Lung microvascular endothelial cell (primary cell): Measurements from ENCODE around the gene ZFP69. TPM values are rescaled to one million over a fixed set of nuclear protein-coding genes. Genes with fewer than 3 reads are reported as not detected.
"Not testable (repeated sequence)": the region's sequence is repeated elsewhere in the genome, so short reads cannot be mapped to it uniquely, and the experiment has no call there.

Experiments
- DNase-seq, 2 donors: peaks; one replicate each; pipeline versions ENCODE4 v3.0.0 to v3.0.0-alpha.2; 2010; ENCODE audit warnings: low read depth in 2 of 2
- total RNA-seq: library from RNA; depleted of rRNA; stranded (reverse); fragments of >200 nt; gene quantifications from 2 replicates; pipeline ENCODE4 v1.2.1, GENCODE V29; 2014

The ZFP69 gene
- total RNA-seq: 1.3 and 2.0 TPM in 2 replicates

GRCh38 chr1:40476924-40477677 lies at the start of gene ZFP69:
Gene ZFP69, plus strand, starts transcription at chr1:40477290. Its CDS starts 2,072 bp downstream, at chr1:40479362.
- peak; percentile 46 to 65 for DNase-seq

DNA sequence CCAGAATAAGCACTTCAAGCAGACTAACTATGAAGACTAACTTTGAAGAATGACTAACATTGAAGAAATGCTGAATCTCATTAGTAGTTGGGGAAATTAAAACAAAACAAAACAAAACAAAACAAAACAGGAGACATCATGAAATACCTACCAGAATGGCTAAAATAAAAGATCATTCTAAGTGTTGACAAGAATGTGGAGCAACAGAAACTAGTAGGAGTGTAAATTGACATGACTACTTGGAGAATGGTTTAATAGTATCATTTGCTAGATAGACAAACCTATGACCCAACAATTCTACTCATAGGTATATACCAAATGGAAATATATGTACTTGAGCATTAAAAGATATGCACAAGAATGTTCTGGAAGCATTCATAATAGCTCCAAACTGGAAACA lies 45.7 kb upstream of the ZFP69 start:
- DNase-seq: no peak

DNA sequence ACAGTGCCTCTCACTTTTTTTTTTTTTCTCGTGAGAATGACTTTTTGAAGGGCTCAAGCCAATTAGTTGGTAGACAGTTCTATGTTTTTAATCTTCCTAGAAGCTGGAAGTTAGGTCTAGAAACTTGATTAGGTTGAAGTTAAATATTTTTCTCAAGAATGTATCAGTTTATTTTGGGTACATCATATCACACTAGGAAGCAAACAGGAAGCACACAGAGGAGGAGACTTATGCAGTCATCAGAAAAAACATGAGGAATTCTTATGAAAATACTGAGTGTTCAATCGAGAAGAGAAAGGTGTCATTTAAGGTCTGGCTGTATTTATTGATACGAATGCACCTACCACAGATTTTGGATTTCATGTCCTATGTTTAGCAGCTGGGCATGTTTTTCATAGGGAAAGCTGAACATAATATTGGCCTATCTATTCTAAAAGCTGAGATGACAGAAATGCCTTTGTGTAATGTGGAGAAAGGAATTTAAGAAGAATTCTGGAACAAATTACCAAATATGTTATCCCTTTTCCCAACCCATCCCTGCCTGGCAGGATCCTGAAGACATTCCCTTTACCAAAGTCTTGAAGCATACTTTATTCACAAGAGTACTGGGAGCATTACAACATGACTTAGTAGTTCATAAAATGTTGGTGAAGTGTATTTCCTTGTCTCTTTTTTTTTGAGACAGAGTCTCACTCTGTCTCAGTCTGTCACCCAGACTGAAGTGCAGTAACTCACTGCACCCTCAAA lies 44.3 kb upstream of the ZFP69 start:
- DNase-seq: peak in 1 of 2 donors; percentile 18

DNA sequence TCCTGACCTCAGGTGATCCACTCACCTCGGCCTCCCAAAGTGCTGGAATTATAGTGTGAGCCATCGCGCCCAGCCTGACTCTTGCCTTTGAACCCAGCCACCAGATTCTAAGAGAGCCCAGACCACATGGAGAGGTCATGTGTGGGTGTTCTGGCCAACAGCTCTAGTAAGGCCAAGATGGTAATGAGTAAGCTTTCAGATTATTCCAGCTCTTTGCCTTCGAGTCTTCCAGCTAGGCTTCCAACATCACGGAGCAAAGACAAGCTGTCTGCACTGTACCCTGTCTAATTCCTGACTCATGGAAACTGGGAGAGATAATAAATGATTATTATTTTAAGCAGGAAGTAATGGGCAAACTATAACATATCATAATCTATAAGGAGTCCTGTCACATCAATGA lies 41.6 kb upstream of the ZFP69 start:
- DNase-seq: no peak

DNA sequence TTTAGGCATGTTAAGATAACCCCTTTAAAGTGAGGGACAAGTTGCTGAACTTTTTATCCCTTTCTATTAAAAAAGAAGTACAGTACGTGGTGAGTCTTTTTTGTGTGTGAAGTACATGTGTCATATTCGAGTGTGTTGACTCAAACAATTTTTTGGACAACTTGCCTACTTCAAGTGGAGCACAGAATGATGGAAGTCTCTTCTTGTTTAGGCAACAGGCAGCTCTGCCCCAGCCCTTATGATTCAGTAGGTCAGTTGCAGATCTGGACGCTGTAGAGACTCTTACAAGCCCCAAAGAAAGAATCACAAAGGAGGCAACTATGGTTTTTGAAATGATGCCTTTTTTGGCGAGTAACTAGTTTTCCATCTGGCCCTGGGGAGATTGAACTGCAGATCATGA lies 41.2 kb upstream of the ZFP69 start:
- DNase-seq: no peak

DNA sequence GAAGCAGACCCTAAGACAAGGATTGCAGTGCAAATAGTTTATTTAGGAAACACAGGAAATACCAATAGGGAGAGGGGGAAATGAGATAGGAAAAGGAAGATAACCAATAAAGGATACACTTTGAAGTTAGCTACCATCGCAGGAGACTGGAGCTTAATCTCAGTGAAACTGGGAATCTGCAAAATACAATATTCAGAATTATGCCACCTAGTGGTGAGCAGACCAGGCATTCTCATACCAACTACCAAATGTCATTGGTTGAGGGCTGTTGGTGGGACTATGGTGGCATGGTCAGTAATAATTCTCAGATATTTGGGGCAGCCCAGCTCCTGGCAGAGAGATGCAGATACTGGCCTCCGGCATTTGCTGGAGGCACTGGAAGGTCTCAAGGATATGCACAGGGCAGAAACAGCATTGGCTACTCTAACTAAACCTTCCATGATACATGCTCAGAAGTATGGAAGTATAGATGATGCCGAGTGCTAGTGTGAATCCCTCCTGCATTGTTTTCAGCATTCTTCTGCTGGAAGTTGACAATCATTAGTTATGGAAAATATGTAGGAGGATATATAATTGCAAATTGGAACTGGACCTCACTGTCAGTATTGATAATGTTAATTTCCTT lies 38.6 kb upstream of the ZFP69 start:
- peak; percentile 54 to 56 for DNase-seq

- DNase-seq: no peak
Observed at GRCh38 chr1:40439247-40439646, 37.8 kb upstream of the ZFP69 start.

- peak; percentile 94 to 95 for DNase-seq
Observed at GRCh38 chr1:40449684-40450494, 27.2 kb upstream of the ZFP69 start, which contains the start of gene ZFP69B. Gene ZFP69B, plus strand, starts transcription at chr1:40450476. Its CDS starts 486 bp downstream, at chr1:40450962.

- peak; percentile 15 to 88 for DNase-seq
Observed at GRCh38 chr1:40450495-40451237, 26.4 kb upstream of the ZFP69 start.

GRCh38 chr1:40451238-40451585 lies 25.9 kb upstream of the ZFP69 start:
- DNase-seq: no peak

DNA sequence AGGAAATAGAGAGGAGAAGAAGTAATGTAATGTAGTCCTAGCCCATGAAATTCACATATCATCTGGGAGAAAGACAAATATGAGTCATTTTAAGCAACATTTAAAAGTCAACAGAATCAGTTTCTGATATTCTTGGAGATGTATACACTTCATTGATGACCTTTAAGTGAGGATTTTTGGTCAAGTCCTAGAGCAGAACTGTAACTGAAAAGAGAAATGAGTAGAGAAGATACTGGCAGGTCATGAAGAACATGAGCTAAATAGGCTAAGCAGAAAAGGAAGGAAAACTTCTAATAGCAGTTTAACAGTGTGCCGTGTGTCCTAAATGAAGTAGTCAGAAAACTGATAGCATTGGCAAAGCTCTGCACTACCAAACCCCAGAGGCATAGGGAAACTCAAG lies 22.2 kb upstream of the ZFP69 start:
- no peak for DNase-seq

GRCh38 chr1:40462956-40463590 lies 14.0 kb upstream of the ZFP69 start:
- no peak for DNase-seq

- no peak for DNase-seq
Observed at GRCh38 chr1:40469327-40469726, 7.8 kb upstream of the ZFP69 start.

DNA sequence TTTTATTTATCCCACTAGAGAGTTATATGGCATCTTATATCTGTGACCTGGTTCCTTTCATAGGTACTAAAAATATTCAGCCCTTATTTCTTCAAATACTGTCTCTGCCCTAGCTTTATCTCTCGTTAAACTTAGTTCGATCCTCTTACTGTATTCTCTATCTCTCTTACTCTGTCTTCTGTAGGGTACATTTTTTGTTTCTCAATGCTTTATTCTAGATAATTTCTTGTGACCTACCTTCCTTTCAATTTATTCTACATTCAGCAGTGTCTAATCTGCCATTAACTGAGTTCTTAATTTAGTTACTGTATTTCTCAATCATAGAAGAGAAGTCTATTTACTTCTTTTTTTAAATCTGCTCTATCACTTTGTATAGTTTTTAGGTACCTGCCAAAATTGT lies 1.8 kb upstream of the ZFP69 start:
- DNase-seq: no peak

GRCh38 chr1:40477678-40478053 lies 576 bp downstream of the ZFP69 start:
- DNase-seq: peak in 1 of 2 donors; percentile 7

GRCh38 chr1:40478276-40478675 lies 1.2 kb downstream of the ZFP69 start:
- no peak for DNase-seq

DNA sequence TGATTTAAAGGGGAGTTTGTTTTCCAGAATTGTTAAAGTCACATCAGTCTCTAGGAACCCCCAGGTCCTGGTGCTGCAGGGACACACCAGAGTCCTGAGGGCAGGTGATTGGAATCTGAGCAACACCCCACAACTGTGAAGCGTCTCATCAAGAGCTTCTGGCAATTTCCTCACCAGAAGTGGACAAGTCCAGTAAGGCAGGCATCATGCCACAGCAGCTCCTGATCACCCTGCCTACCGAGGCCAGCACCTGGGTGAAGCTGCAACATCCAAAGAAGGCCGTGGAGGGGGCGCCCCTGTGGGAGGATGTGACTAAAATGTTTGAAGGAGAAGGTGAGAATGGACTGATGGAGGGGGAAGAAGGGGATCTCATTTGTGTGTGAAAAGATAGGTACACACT lies 2.1 kb downstream of the ZFP69 start:
- DNase-seq: no peak

DNA sequence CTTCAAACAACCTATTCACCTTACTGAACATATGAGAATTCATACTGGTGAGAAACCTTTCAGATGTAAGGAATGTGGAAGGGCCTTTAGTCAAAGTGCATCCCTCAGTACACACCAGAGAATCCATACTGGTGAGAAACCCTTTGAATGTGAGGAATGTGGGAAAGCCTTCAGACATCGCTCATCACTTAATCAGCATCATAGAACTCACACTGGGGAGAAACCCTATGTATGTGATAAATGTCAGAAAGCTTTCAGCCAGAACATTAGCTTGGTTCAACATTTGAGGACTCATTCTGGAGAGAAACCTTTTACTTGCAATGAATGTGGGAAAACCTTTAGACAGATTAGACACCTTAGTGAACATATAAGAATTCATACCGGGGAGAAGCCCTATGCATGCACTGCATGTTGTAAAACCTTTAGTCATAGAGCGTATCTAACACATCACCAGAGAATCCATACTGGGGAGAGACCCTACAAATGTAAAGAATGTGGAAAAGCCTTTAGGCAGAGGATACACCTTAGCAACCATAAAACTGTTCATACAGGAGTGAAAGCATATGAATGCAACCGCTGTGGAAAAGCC lies 18.3 kb downstream of the ZFP69 start:
- no peak for DNase-seq

GRCh38 chr1:40502651-40503050 lies 25.6 kb downstream of the ZFP69 start:
- DNase-seq: not testable (repeated sequence)

DNA sequence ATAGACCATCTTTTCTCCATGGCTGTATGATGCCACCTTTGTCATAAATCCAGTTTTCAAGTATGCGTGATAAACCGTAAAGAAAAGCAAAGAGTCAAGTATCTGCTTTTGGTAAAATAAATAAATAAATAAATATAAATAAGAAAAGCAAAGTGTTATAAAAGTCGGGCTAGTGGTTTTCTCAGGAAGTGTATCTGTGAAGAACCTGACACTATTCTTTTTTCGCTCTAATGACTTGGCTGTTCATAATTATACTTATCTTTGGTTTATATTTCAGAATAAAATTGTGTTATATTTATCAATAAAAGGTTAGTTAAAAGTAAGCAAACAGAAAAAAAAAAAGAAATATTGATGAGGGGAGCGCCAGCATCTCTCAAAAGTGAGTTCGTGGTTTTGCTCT lies 30.9 kb downstream of the ZFP69 start:
- no peak for DNase-seq
